Activated CD4-positive, CD25-positive, alpha-beta regulatory T cell treated with anti-CD3 and anti-CD28 coated beads, Interleukin-2, amount 50 U/mL, for 24 hours (primary cell): Measurements from ENCODE around the gene TIMM13.
"Not testable (repeated sequence)": the region's sequence is repeated elsewhere in the genome, so short reads cannot be mapped to it uniquely, and the experiment has no call there.

Source experiments
- ATAC-seq, 2 donors: fragments of 150-1000 bp; cut with Tn5 transposase; one replicate each; pipeline ENCODE4 v1.10.0; 2021; ENCODE audit warnings: mild to moderate bottlenecking in 1 of 2, moderate library complexity in 1 of 2

TIMM13 gene

GRCh38 chr19:2429917-2430535, 2.6 kb upstream of the TIMM13 start:
- ATAC-seq = no peak

DNA sequence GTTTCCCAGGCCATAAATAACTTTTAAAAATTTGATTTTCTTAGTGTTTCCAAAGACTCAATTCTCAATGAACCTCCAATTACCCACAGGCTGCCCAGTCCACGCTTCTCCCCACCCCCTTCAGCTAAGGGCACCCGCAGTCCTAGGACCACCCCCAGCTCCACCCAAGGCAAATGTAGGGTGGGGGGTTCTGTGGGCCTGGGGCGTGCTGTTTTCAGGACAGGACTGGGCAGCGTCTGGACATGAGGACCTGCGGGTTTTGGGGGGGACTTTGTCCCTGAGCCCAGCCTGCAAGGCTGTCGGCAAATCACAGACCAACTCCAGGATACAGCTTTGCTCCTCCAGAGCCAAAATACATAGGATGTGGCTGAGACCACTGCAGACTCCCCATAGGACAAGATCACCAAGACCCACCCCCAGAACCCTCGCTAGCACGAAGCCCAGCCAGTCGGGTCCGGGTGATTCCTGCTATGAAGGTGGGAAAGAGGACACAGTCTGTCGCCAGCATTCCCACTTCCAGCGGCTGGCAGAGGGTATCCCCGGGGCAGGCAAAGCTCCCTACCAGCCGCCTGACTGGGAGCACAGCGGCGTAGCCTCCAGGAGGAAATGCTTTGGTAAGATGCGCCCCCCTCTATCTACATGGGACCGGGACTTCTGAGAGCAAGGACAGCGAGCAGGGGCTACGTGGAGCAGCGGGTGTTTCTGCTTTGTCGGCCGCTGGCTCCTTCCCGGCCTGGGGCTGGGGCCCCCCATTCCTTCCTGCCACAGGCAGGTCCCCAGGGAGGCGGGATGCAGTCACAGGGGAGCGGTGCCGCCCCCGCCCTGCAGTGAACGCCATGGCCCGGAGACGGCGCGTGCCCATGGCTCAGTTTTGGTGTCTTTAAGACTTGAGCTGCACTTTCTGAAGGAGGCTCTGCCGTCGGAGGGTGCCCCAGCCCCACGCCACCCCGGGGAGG, 1.6 kb upstream of the TIMM13 start:
- ATAC-seq = no peak

GRCh38 chr19:2428321-2428690, 920 bp upstream of the TIMM13 start:
- ATAC-seq = no peak

- peak; percentile 6 to 14 for ATAC-seq
Measured at GRCh38 chr19:2426611-2427428, 566 bp downstream of the TIMM13 start.

- no peak for ATAC-seq
Measured at GRCh38 chr19:2425622-2426581, 1.5 kb downstream of the TIMM13 start.

DNA sequence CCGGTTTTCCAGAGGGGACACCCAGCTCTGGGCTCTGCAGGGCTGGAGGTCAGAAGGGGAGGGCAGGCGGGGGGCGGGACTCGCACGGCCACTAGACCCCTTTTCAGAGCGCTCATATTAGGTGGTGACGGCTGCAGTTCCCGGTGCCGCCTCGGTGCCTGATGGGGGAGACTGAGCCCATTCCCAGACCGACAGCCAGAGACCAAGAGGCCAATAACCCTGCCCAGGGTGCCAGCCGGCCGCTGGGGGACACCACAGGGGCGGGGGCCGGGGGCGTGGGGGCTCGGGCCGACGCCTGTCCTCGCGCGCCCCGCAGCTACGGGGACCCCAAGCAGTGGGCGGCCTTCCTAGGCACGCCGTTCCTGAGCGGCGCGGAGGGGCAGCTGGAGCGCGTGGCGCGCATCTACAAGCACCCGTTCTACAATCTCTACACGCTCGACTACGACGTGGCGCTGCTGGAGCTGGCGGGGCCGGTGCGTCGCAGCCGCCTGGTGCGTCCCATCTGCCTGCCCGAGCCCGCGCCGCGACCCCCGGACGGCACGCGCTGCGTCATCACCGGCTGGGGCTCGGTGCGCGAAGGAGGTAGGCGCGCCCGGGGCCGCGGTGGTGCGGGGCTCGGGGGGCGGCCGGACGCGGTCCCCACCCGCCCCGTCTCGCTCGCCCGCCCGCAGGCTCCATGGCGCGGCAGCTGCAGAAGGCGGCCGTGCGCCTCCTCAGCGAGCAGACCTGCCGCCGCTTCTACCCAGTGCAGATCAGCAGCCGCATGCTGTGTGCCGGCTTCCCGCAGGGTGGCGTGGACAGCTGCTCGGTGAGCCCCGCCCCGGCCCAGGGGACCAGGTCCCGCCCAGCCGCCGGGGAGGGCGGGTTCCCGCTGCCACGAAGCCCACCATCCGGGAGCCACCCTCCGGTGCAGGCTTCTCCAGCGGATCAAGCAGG, 2.4 kb downstream of the TIMM13 start:
- ATAC-seq = no peak

GRCh38 chr19:2423915-2424685, 3.3 kb downstream of the TIMM13 start:
- no peak for ATAC-seq

GRCh38 chr19:2423071-2423914, 4.1 kb downstream of the TIMM13 start:
- no peak for ATAC-seq

DNA sequence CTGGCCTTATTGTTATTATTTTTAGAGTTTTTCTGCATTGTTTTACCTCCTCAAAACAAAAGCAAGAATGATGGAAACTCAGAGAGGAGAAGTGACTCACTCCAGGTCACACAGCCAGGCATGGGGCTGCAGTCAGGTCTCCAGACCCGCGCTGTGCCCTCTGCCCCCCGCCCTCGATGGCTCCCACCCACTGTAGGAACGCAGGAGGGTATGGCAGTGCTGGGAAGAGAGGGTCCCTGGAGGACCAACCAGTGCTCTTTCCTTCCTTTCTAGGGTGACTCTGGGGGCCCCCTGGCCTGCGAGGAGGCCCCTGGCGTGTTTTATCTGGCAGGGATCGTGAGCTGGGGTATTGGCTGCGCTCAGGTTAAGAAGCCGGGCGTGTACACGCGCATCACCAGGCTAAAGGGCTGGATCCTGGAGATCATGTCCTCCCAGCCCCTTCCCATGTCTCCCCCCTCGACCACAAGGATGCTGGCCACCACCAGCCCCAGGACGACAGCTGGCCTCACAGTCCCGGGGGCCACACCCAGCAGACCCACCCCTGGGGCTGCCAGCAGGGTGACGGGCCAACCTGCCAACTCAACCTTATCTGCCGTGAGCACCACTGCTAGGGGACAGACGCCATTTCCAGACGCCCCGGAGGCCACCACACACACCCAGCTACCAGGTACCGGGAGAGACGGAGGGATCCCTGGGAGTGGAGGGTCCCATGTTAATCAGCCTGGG, 5.6 kb downstream of the TIMM13 start:
- no peak for ATAC-seq

- no peak for ATAC-seq
Measured at GRCh38 chr19:2420490-2420889, 6.9 kb downstream of the TIMM13 start.

- no peak for ATAC-seq
Measured at GRCh38 chr19:2419754-2420153, 7.6 kb downstream of the TIMM13 start.

GRCh38 chr19:2417881-2418406, 9.4 kb downstream of the TIMM13 start:
- no peak for ATAC-seq

DNA sequence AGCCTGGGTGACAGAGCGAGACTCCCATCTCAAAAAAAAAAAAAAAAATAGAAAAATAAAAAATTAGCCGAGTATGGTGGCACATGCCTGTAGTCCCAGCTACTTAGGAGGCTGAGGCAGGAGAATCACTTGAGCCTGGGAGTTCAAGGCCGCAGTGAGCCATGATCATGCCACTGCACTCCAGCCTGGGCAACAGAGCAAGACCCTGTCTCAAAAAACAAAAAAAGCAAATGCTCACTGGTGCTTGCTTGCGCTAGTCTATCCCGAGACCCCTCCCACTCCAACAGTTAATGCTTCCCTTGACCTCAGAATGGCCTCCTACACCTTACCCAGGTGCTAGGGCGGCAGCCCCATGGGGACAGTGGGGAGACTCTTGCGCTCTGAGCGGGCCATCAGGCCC, 9.9 kb downstream of the TIMM13 start:
- not testable (repeated sequence) for ATAC-seq

GRCh38 chr19:2416321-2417097, 10.9 kb downstream of the TIMM13 start:
- peak in 1 of 2 donors; percentile 13 for ATAC-seq

DNA sequence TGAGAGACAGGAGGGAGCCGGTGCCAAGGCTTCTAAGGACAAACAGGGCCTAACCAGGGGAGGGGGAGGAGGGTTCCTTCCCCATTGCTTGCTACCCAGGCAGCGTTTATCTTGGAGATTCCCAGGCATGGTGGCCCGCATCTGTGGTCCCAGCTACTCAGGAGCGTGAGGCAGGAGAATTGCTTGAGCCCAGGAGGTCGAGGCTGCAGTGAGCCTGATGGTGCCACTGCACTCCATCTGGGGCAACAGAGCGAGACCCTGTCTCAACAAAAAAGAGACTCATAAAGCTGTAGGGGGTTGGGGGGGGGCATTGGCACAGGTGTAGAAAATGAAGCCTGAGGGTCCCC, 11.4 kb downstream of the TIMM13 start:
- no peak for ATAC-seq

- ATAC-seq = no peak
Measured at GRCh38 chr19:2415281-2415972, 12.0 kb downstream of the TIMM13 start.

- ATAC-seq = no peak
Measured at GRCh38 chr19:2413629-2414028, 13.8 kb downstream of the TIMM13 start.
